Central memory CD8-positive, alpha-beta T cell (primary cell): Measurements from ENCODE around the gene RASD2.
A peak's percentile ranks its signal among the peaks of the same experiment; 100 is the strongest.
"Not testable (repeated sequence)": the region's sequence is repeated elsewhere in the genome, so short reads cannot be mapped to it uniquely, and the experiment has no call there.

Experiments used
- ATAC-seq: fragments of 150-1000 bp; cut with Tn5 transposase; replicated peaks from 2 replicates; pipeline ENCODE4 v1.10.0; 2022; ENCODE audit warnings: mild to moderate bottlenecking, moderate FRiP score, moderate number of reproducible peaks; ENCODE audit not compliant: poor library complexity, severe bottlenecking; ENCODE audit errors: extremely low read depth
- DNase-seq, 2 donors: peaks; one replicate each; pipeline ENCODE4 v3.0.0; 2021; ENCODE audit warnings: low spot score in 2 of 2
- H3K27ac Mint-ChIP-seq: one replicate; pipeline ENCODE4 v1.8.0; 2022; ENCODE audit warnings: low read depth, mild to moderate bottlenecking, moderate library complexity, mixed read lengths
- H3K27me3 Mint-ChIP-seq: one replicate; pipeline ENCODE4 v1.8.0; 2022; ENCODE audit warnings: mixed read lengths
- H3K36me3 Mint-ChIP-seq: one replicate; pipeline ENCODE4 v1.8.0; 2022; ENCODE audit warnings: mild to moderate bottlenecking, moderate library complexity, mixed read lengths; ENCODE audit not compliant: insufficient read depth
- H3K4me1 Mint-ChIP-seq: one replicate; pipeline ENCODE4 v1.8.0; 2022; ENCODE audit warnings: mixed read lengths
- H3K4me3 Mint-ChIP-seq: one replicate; pipeline ENCODE4 v1.8.0; 2022; ENCODE audit warnings: mild to moderate bottlenecking, moderate library complexity, mixed read lengths
- H3K9me3 Mint-ChIP-seq: one replicate; pipeline ENCODE4 v1.8.0; 2022; ENCODE audit warnings: mixed read lengths

The RASD2 gene, protein sequence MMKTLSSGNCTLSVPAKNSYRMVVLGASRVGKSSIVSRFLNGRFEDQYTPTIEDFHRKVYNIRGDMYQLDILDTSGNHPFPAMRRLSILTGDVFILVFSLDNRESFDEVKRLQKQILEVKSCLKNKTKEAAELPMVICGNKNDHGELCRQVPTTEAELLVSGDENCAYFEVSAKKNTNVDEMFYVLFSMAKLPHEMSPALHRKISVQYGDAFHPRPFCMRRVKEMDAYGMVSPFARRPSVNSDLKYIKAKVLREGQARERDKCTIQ

DNA sequence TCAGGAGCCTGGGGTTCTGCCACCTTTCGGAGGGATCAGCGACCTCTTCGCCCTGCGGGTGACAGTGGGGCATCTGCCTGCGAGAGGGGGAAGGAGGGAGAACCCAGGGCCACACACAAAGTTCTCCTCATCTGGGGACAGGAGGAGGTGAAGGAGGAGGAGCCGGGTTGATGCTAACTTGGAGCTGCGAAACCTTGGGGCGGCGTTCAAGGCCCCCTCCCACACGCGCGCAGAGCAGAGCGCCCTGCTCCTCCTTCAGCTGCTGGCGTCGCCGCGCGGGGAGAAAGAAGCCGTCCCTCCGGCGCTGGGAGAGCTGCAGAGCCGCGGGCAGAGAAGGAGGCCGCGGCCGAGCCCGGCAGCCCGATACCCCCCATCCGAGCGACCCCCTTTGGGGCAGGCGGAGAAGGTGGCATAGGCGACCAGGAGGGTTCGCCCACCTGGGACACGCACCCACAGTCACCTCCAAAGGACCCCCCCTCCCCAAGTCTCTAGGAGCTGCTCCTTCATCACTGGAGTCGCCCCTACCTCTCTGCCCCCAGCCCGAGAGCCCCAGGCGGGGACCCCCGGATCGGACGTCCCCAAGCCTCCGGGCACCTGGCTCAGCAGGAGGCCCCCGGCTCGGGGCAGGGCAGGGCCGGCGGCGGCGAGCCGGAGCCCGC lies at the start of gene RASD2:
Gene RASD2 (plus strand): TSS at position 237 of the 659 bp plus-strand sequence. CDS start 5,979 bp downstream, outside the sequence.
- peak in 1 of 2 donors; percentile 28 for DNase-seq
- H3K9me3 Mint-ChIP-seq = no peaks in the 10 kb centered on the region
- H3K27me3 Mint-ChIP-seq = peaks cover 46% of the 10 kb centered on the region
- peaks cover 11% of the 10 kb centered on the region for H3K4me1 Mint-ChIP-seq
- H3K27ac Mint-ChIP-seq = no peak within 1 kb of the TSS
- peak; percentile 57 for ATAC-seq
- peak within 1 kb of the TSS; percentile 67 for H3K4me3 Mint-ChIP-seq
- peaks cover 3% of the 10 kb centered on the region for H3K36me3 Mint-ChIP-seq

DNA sequence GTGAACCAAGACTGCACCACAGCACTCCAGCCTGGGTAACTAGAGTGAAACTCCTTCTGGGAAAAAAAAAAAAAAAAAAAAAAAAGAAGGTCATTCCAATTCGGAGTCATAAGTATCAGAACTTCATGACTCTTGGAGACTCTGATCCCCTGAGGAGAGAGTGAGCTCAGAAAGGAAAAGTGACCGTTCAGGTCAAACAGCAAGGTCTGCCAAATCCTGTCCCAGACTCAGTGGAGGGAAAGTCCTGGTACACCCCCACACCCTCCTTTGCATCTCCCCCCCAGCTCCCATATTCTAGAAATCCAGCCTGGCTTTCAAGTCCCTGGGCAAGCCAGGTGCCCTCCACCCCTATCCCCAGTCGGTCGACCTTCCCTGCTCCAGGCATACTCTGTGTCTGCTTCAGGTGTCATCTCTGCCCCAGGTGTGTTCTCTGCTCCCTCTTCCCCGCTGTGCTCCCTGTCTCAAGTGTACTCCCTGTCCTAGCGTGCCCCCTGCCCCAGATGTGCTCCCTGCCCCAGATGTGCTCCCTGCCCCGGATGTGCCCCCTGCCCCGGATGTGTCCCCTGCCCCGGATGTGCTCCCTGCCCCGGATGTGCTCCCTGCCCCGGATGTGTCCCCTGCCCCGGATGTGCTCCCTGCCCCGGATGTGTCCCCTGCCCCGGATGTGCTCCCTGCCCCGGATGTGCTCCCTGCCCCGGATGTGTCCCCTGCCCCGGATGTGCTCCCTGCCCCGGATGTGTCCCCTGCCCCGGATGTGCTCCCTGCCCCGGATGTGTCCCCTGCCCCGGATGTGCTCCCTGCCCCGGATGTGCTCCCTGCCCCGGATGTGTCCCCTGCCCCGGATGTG lies 49.3 kb upstream of the RASD2 start:
- DNase-seq = not testable (repeated sequence)
- H3K27ac Mint-ChIP-seq = peak overlapping the region; percentile 64

DNA sequence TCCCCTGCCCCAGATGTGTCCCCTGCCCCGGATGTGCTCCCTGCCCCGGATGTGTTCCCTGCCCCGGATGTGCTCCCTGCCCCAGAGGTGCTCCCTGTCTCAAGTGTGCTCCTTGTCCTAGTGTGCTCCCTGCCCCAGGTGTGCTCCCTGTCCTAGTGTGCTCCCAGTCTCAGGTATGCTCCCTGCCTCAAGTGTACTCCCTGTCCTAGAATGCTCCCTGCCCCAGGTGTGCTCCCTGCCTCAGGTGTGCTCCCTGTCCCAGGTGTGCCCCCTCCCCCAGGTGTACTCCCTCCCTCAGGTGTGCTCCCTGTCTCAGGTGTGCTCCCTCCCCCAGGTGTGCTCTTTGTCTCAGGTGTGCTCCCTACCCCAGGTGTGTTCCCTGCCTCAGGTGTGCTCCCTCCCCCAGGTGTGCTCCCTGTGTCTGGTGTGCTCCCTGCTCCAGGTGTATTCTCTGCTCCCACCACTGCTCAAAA lies 48.7 kb upstream of the RASD2 start:
- Mint-ChIP-seq H3K4me1 (no peaks in the 10 kb centered on the region), H3K9me3 (no peaks in the 10 kb centered on the region), H3K36me3 (no peaks in the 10 kb centered on the region), H3K27ac (no peak overlapping the region), H3K4me3 (no peak overlapping the region), H3K27me3 (peaks cover 77% of the 10 kb centered on the region)
- no peak for DNase-seq
- no peak for ATAC-seq

More for the DNA sequence above, 49.3 kb upstream of the RASD2 start:
- peaks cover 78% of the 10 kb centered on the region for H3K27me3 Mint-ChIP-seq
- not testable (repeated sequence) for H3K36me3 Mint-ChIP-seq, ATAC-seq, H3K9me3 Mint-ChIP-seq, H3K4me1 Mint-ChIP-seq, H3K4me3 Mint-ChIP-seq

DNA sequence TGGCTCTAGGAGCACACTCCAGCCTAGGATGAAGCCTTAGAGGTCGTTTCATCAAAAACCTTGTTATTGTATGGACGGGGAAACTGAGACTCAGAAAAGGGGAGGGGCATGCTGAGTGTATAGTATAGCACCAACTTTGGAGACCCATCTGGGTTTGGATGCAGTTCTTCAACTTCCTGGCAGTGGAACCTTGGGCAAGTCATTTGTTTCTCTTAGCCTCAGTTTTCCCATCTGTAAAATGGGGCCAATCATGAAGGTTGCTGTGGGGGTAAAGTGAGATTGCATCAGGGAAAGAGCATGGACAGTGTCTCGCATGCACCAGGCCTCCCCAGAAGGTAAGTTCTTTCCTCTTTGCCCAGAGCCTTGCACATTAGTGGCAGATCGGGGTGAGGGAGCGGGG lies 47.6 kb upstream of the RASD2 start:
- Mint-ChIP-seq H3K4me1 (no peaks in the 10 kb centered on the region), H3K27ac (no peak overlapping the region), H3K27me3 (peaks cover 71% of the 10 kb centered on the region), H3K9me3 (no peaks in the 10 kb centered on the region), H3K36me3 (no peaks in the 10 kb centered on the region), H3K4me3 (no peak overlapping the region)
- ATAC-seq (no peak), DNase-seq (no peak)

DNA sequence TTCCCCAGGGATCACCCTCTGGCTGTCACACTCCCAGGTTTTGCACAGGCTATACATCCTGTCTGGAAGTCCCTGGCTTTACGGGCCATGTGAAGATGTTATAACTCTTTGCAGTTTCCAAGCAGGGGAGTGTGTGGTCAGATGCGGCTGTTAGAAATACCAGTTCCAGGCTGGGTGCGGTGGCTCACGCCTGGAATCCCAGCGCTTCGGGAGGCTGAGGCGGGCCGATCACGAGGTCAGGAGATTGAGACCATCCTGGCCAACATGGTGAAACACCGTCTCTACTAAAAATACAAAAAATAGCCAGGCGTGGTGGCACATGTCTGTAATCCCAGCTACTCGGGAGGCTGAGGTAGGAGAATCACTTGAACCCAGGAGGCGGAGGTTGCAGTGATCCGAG lies 44.9 kb upstream of the RASD2 start:
- not testable (repeated sequence) for H3K4me3 Mint-ChIP-seq, DNase-seq, H3K27ac Mint-ChIP-seq, H3K9me3 Mint-ChIP-seq, ATAC-seq, H3K36me3 Mint-ChIP-seq, H3K4me1 Mint-ChIP-seq
- peaks cover 77% of the 10 kb centered on the region for H3K27me3 Mint-ChIP-seq

DNA sequence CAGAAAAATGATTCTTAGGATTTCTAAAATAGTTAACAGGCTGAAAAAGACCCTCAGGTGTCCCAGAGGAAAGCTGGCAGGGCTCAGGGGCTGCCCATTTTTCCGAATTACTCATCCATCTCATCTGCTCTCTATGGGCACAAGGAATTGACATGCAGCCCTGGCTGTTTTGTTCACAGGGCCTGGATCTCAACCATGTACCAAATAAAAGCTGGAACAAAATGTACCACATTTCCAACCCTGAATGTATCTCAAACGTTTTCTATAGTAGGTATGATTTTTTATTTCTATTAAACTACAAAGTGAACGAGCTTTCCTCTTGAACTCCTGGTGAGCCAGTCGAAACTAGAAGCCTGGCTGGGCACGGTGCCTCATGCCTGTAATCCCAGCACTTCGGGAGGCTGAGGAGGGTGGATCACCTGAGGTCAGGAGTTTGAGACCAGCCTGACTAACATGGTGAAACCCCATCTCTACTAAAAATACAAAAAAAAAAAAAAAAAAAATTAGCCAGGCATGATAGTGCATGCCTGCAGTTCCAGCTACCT lies 43.8 kb upstream of the RASD2 start:
- no peaks in the 10 kb centered on the region for H3K36me3 Mint-ChIP-seq

DNA sequence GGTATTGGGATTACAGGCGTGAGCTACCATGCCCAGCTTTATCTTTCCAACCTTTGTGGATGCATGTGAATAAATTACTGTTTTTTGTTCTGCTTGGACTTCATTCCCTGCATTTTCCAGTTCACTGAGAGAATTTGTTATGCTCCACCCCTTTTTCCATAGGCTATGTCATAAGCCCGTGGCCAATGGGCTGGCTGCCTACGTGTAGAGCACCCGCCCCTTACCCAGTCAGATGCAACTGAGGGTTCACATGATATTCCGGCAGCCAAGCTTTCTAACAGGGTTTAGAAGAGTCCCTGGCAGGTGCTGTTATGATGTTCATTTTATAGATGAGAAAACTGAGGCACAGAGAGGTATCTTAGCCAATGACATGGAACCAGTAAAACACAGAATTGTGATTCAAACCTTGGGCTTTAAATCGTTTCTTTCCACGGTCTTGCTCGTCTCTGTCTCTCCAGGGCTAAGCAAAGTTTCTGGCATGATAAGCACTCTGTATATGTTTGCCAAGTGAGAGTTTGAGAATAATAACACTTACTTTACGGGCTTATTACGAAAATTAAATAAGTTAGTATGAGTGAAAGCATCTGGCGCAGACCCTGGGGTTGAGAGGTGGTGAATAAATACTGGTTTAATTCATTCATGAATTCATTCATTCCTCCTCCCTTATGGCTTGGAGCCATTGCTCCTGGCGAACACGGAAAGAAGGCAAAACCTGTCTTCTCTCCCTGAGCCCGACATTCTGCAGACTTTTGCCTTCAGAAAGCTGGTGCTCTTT lies 42.4 kb upstream of the RASD2 start:
- H3K4me3 Mint-ChIP-seq = no peak overlapping the region
- peaks cover 71% of the 10 kb centered on the region for H3K27me3 Mint-ChIP-seq
- DNase-seq = no peak
- H3K9me3 Mint-ChIP-seq = no peaks in the 10 kb centered on the region
- ATAC-seq = no peak
- no peaks in the 10 kb centered on the region for H3K4me1 Mint-ChIP-seq
- H3K36me3 Mint-ChIP-seq = no peaks in the 10 kb centered on the region
- H3K27ac Mint-ChIP-seq = no peak overlapping the region

More for the DNA sequence above, 43.8 kb upstream of the RASD2 start:
- no peak overlapping the region for H3K4me3 Mint-ChIP-seq
- no peaks in the 10 kb centered on the region for H3K4me1 Mint-ChIP-seq
- no peak overlapping the region for H3K27ac Mint-ChIP-seq
- DNase-seq = no peak
- H3K9me3 Mint-ChIP-seq = no peaks in the 10 kb centered on the region
- H3K27me3 Mint-ChIP-seq = peaks cover 80% of the 10 kb centered on the region
- no peak for ATAC-seq

DNA sequence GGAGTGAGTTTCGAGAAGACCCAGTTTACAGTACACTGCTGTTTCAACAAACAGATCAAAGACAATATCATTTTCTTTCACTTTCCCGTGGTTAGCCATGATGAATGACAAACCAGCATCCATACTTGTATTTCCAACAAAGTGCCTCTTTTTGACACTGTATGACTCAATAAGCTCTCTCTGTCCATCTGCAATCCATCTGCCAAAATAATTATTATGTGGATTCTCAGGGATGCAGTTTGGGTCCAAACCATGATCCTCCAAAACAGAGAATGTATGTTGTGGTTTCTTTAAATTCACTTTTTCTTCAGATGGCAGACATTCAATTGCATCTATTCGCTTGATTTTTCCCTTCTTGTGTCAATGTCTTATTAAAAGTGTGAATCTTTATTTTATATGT lies 37.8 kb upstream of the RASD2 start:
- Mint-ChIP-seq H3K27me3 (peaks cover 34% of the 10 kb centered on the region), H3K36me3 (no peaks in the 10 kb centered on the region), H3K9me3 (no peaks in the 10 kb centered on the region), H3K4me3 (no peak overlapping the region), H3K4me1 (no peaks in the 10 kb centered on the region), H3K27ac (no peak overlapping the region)
- DNase-seq (no peak), ATAC-seq (no peak)

DNA sequence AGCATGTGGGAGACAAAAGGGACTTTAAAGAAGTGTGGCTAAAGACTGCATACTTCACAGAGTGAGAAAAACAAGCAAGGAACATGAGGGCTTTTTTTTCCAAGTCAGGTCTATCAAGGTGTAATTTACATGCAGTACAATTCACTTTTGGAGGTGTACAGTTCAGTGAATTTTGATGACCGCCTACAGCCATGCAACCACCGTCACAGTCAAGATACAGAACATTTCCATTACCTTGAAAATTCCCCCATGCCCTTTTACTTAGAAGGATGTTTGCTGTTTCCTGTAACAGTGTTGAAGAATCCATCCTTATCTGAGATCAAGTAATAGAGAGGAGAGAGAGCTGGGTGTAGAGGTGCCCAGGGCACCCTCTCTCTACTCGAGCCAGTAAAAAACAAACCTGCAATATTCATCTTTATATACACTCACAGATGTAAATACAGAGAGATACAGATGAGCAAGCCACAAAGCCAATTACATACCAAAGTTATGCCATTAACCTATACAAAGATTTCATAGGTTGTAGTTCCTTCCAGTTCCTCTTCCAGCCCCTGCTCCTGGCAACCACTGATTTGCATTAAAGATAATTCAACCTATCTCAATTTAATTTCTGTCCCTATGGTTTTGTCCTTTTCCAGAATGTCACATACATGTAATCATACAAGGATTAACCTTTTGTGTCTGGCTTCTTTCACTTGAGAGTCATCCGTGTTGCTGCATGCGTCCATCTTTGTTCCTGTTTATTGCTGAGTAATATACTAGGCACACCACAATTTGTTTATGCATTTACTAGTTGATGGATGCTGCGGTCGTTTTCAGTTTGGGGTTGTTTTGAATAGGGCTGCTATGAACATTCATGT lies 35.0 kb upstream of the RASD2 start:
- no peaks in the 10 kb centered on the region for H3K9me3 Mint-ChIP-seq
- ATAC-seq = no peak
- DNase-seq = no peak
- H3K4me3 Mint-ChIP-seq = no peak overlapping the region
- H3K27me3 Mint-ChIP-seq = peaks cover 35% of the 10 kb centered on the region
- no peaks in the 10 kb centered on the region for H3K4me1 Mint-ChIP-seq
- H3K36me3 Mint-ChIP-seq = no peaks in the 10 kb centered on the region
- H3K27ac Mint-ChIP-seq = no peak overlapping the region

DNA sequence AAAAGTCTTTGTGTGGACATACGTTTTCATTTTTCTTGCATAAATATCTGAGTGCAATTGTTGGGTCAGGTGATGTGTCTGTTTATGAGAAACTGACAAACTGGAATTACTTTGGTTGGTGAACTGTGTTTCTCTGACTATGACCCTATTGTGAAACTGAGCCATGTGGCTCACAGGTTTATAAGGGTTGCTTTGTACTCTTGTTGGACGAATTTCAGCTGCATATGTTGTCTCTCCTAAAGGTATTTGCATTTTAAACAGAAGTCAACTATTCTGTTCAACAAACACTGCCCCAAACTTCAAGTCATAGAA lies 34.4 kb upstream of the RASD2 start:
- Mint-ChIP-seq H3K4me3 (no peak overlapping the region), H3K9me3 (no peaks in the 10 kb centered on the region), H3K4me1 (no peaks in the 10 kb centered on the region), H3K27me3 (peaks cover 35% of the 10 kb centered on the region), H3K36me3 (no peaks in the 10 kb centered on the region), H3K27ac (no peak overlapping the region)
- ATAC-seq (no peak), DNase-seq (no peak)

DNA sequence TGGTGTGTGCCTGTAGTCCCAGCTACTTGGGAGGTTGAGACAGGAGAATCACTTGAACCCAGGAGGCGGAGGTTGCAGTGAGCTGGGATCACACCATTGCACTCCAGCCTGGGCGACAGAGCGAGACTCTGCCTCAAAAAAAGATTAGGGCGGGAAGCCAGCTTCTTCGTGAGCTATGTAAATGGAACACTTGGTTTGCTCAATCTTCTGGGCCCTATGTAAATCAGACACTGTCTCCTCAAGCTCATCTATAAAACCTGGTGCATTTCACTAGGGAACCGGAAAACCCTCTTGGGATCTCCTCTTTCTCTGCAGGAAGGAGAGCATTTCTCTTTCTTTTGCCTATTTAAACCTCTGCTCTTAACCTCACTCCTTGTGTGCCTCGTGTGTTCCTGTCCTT lies 32.8 kb upstream of the RASD2 start:
- H3K4me3 Mint-ChIP-seq, H3K9me3 Mint-ChIP-seq, ATAC-seq, H3K4me1 Mint-ChIP-seq, DNase-seq, H3K27ac Mint-ChIP-seq, H3K36me3 Mint-ChIP-seq: not testable (repeated sequence)
- H3K27me3 Mint-ChIP-seq = peaks cover 28% of the 10 kb centered on the region
